Panc1 (cell line): ENCODE results near the gene ARHGAP23. TPM values are rescaled to one million over a fixed set of nuclear protein-coding genes. Genes with fewer than 3 reads are reported as not detected.

Experiments
- ATAC-seq: fragments of 200-7000 bp; cut with Tn5 transposase; 2 replicates; pipeline ENCODE4 v1.9.1; 2020; ENCODE audit warnings: mild to moderate bottlenecking, moderate library complexity
- BruUV-seq: library from RNA; stranded (reverse); fragments of 400-500 nt; replicated peaks from 2 replicates; lab custom pipeline; 2021; lab: Mats Ljungman, UMichigan
- CTCF ChIA-PET: fragments of 300-600 bp; sonication (Branson Sonifier 250); formaldehyde crosslinking; loops from one replicate; lab custom pipeline; 2022; ENCODE audit warnings: antibody characterized with exemption; lab: Charles Lee
- POLR2A ChIA-PET: fragments of 300-600 bp; sonication (Branson Sonifier 250); formaldehyde crosslinking; loops from one replicate; lab custom pipeline; 2022; ENCODE audit warnings: antibody characterized with exemption; lab: Charles Lee
- DNase-seq: peaks from one replicate; pipeline ENCODE4 v3.0.0-alpha.2; 2010; ENCODE audit warnings: low read depth, low spot score
- H3K27ac ChIP-seq: 2 replicates; pipeline ENCODE4 v1.5.1; 2011; ENCODE audit warnings: mild to moderate bottlenecking, low read length, inconsistent platforms
- H3K27me3 ChIP-seq: fragments of 200-500 bp; sonication (Bioruptor generic); 2 replicates; pipeline ENCODE4 v1.6.0; 2014; ENCODE audit warnings: low read length, inconsistent platforms; ENCODE audit not compliant: control insufficient read depth, insufficient read depth
- H3K36me3 ChIP-seq: fragments of 200-500 bp; sonication (Bioruptor generic); 2 replicates; pipeline ENCODE4 v1.5.1; 2014; ENCODE audit warnings: inconsistent platforms, mild to moderate bottlenecking, low read length, moderate library complexity; ENCODE audit not compliant: control insufficient read depth, insufficient read depth
- H3K4me1 ChIP-seq: 2 replicates; pipeline ENCODE4 v1.5.1; 2011; ENCODE audit warnings: inconsistent platforms, mild to moderate bottlenecking, low read length, moderate library complexity; ENCODE audit not compliant: control insufficient read depth, insufficient read depth
- H3K4me3 ChIP-seq, 2 experiments: 2 replicates each; pipeline ENCODE4 v1.5.1; 2011 to 2012; ENCODE audit warnings: low read depth in 2 of 2, low read length in 2 of 2, mild to moderate bottlenecking in 2 of 2, inconsistent platforms in 1 of 2, moderate library complexity in 1 of 2
- H3K9me3 ChIP-seq: fragments of 200-500 bp; sonication (Bioruptor generic); 2 replicates; pipeline ENCODE4 v1.5.1; 2014; ENCODE audit warnings: low read depth, mild to moderate bottlenecking, inconsistent platforms, low read length, moderate library complexity; ENCODE audit not compliant: control insufficient read depth, insufficient read depth
- CTCF ChIP-seq: fragments of 450-650 bp; IDR thresholded peaks from 2 replicates; pipeline ENCODE4 v1.5.1; 2017; ENCODE audit warnings: mild to moderate bottlenecking
- POLR2AphosphoS5 ChIP-seq: IDR thresholded peaks from 2 replicates; pipeline ENCODE4 v1.6.1; 2012; ENCODE audit warnings: mild to moderate bottlenecking, low read depth, low read length, moderate library complexity
- SIN3A ChIP-seq: IDR thresholded peaks from 2 replicates; pipeline ENCODE4 v1.6.1; 2012; ENCODE audit warnings: low read depth, mild to moderate bottlenecking, low read length, moderate library complexity, borderline replicate concordance; ENCODE audit not compliant: insufficient read depth
- TCF7L2 ChIP-seq: IDR thresholded peaks from 2 replicates; pipeline ENCODE4 v1.6.1; 2011; ENCODE audit warnings: mild to moderate bottlenecking, low read depth, low read length, inconsistent platforms
- in situ Hi-C: cut with HindIII; loops from 2 replicates; pipeline ENCODE4 v1.10.0; 2016; ENCODE audit warnings: low sequenced_read_pairs, low pct_unique_long_range_greater_than_20kb
- intact Hi-C: fragments of 100-400 bp; cut with micrococcal nuclease; formaldehyde crosslinking; loops from one replicate; pipeline ENCODE4 v1.10.0; 2022; ENCODE audit not compliant: unreplicated experiment
- total RNA-seq: library from RNA; stranded (reverse); gene quantifications from one replicate; pipeline ENCODE4 v1.2.1, GENCODE V29; 2021; ENCODE audit not compliant: unreplicated experiment
- TF ChIP-seq, protein P1 (sequence below), 2 experiments: IDR thresholded peaks; 2 replicates each; pipeline ENCODE4 v1.6.1; 2011 to 2012; ENCODE audit warnings: low read depth in 2 of 2, control low read depth in 1 of 2, low read length in 1 of 2, mild to moderate bottlenecking in 1 of 2, moderate library complexity in 1 of 2; ENCODE audit not compliant: insufficient read depth in 1 of 2

Gene ARHGAP23
- total RNA-seq, 1 experiment from 2014 or later, result 33.0 TPM

DNA sequence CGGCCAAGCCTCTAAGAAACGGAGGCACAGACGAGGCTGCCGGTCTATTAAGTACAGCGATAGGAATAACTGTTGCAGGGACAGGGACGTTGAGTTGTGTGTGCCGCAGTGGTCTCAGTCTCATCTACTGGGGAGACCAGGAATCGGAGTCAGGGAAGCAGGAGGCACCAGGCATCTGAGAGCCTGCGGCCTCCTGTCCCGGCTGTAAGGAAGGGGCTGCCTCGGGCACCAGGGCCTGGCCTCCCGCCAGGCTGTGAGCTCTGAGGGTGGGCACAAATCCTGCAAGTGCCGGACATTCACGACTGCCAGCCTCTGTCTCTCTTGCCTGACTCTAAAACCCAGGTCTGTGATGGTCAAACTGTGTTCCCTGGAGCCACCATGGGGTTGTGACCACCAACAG is 76.0 kb downstream of the ARHGAP23 start:
- intact Hi-C loops, result no loop called here
- ATAC-seq (no peak), DNase-seq (no peak)
- H3K36me3 ChIP-seq, result no peaks in the 10 kb centered on the region
- no peaks in the 10 kb centered on the region for H3K4me1 ChIP-seq
- in situ Hi-C loops, result no loop called here
- ChIA-PET POLR2A (no interaction called here), CTCF (no interaction called here)
- no TSS peak for BruUV-seq
- no peaks in the 10 kb centered on the region for H3K27me3 ChIP-seq
- H3K27ac ChIP-seq, result no peak overlapping the region
- TF ChIP-seq POLR2AphosphoS5 (no peak), TCF7L2 (no peak)
- no peaks in the 10 kb centered on the region for H3K9me3 ChIP-seq
- no peak overlapping the region for H3K4me3 ChIP-seq

DNA sequence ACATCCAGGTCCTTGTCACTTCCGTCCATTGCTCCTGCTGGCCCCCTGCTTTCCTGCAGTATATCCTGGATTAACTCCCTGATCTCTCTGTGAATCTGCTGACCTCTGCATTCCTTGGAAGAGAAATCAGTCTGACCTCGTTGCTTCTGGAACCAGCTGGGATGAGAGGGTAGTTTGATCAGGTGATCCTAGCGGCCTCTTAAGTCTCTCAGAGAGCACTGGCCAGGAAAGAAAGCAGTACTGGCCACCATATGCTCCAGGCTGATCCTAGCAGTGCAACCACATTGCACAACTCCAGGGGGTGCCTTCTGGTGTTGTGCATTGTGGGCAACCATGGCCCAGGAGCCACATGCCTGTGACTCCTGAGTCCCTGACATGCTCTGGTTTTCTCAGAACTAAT is 79.2 kb downstream of the ARHGAP23 start:
- BruUV-seq, result no TSS peak
- H3K36me3 ChIP-seq, result no peaks in the 10 kb centered on the region
- DNase-seq (no peak), ATAC-seq (no peak)
- no peak overlapping the region for H3K4me3 ChIP-seq
- no peaks in the 10 kb centered on the region for H3K27me3 ChIP-seq
- H3K9me3 ChIP-seq, result no peaks in the 10 kb centered on the region
- in situ Hi-C loops, result no loop called here
- TF ChIP-seq POLR2AphosphoS5 (no peak), TCF7L2 (no peak), SIN3A (no peak)
- POLR2A ChIA-PET, result interaction anchor here (0.6 kb wide), 1 partner anchor 25 kb away, joined by 12 read pairs; no protein-coding TSS in a partner anchor
- CTCF ChIA-PET, result no interaction called here
- no peak overlapping the region for H3K27ac ChIP-seq
- peaks cover 12% of the 10 kb centered on the region for H3K4me1 ChIP-seq
- intact Hi-C loops, result no loop called here

- Histone ChIP-seq H3K36me3 (no peaks in the 10 kb centered on the region), H3K4me3 (no peak overlapping the region), H3K9me3 (no peaks in the 10 kb centered on the region), H3K27me3 (no peaks in the 10 kb centered on the region), H3K4me1 (peaks cover 12% of the 10 kb centered on the region), H3K27ac (no peak overlapping the region)
- ChIA-PET POLR2A (interaction anchor here (0.6 kb wide), 1 partner anchor 25 kb away, joined by 12 read pairs; no protein-coding TSS in a partner anchor), CTCF (no interaction called here)
- no peak for DNase-seq
- in situ Hi-C loops, result no loop called here
- TF ChIP-seq TCF7L2, result no peak
- no peak for TF ChIP-seq CTCF
- TF ChIP-seq, protein P1, sequence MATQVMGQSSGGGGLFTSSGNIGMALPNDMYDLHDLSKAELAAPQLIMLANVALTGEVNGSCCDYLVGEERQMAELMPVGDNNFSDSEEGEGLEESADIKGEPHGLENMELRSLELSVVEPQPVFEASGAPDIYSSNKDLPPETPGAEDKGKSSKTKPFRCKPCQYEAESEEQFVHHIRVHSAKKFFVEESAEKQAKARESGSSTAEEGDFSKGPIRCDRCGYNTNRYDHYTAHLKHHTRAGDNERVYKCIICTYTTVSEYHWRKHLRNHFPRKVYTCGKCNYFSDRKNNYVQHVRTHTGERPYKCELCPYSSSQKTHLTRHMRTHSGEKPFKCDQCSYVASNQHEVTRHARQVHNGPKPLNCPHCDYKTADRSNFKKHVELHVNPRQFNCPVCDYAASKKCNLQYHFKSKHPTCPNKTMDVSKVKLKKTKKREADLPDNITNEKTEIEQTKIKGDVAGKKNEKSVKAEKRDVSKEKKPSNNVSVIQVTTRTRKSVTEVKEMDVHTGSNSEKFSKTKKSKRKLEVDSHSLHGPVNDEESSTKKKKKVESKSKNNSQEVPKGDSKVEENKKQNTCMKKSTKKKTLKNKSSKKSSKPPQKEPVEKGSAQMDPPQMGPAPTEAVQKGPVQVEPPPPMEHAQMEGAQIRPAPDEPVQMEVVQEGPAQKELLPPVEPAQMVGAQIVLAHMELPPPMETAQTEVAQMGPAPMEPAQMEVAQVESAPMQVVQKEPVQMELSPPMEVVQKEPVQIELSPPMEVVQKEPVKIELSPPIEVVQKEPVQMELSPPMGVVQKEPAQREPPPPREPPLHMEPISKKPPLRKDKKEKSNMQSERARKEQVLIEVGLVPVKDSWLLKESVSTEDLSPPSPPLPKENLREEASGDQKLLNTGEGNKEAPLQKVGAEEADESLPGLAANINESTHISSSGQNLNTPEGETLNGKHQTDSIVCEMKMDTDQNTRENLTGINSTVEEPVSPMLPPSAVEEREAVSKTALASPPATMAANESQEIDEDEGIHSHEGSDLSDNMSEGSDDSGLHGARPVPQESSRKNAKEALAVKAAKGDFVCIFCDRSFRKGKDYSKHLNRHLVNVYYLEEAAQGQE (IDR thresholded peaks at IDR 0.05; ENCODE audit: insufficient read depth in 1 of 2, low read depth in 2 of 2, low read length in 1 of 2), result no peak
- no peak for TF ChIP-seq SIN3A
- TF ChIP-seq POLR2AphosphoS5, result no peak
- ATAC-seq, result no peak
- intact Hi-C loops, result no loop called here
- no TSS peak for BruUV-seq
These were observed 79.8 kb downstream of the ARHGAP23 start for GRCh38 chr17:38507921-38508569.
